Measurements from ENCODE around the gene PCDHA10.

- TF ChIP-seq CTCF (IDR thresholded peaks at IDR 0.05) (no peak), EZH2 (IDR thresholded peaks at IDR 0.05) (no peak), EZH2phosphoT487 (IDR thresholded peaks at IDR 0.05) (no peak)
Measured at GRCh38 chr5:140833993-140834392, 21.7 kb upstream of the PCDHA10 start, which contains the start of gene PCDHA7.
